ENCODE measurements around the gene SLC23A3.

DNA sequence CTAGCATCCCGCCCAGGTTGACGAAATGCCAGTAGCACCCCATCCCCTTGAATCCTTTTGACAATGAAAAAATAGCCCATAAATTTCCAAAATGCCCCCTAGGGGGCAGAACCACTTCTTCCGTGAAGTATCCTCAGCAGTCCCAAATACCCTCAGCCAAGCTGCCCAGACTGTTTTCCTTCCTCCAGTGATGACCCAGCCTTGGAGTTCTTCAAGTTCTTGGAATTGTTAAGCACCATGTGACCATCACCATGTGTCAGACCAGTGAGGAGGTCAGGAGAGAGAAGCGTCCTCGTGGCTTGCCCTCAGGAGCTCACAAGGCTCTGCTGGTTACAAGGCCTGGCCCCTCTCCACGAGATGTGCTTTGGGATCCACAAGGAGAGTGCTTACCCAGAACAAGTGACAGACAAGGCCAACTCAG lies 1.4 kb upstream of the SLC23A3 start:
- TF ChIP-seq, protein P1, sequence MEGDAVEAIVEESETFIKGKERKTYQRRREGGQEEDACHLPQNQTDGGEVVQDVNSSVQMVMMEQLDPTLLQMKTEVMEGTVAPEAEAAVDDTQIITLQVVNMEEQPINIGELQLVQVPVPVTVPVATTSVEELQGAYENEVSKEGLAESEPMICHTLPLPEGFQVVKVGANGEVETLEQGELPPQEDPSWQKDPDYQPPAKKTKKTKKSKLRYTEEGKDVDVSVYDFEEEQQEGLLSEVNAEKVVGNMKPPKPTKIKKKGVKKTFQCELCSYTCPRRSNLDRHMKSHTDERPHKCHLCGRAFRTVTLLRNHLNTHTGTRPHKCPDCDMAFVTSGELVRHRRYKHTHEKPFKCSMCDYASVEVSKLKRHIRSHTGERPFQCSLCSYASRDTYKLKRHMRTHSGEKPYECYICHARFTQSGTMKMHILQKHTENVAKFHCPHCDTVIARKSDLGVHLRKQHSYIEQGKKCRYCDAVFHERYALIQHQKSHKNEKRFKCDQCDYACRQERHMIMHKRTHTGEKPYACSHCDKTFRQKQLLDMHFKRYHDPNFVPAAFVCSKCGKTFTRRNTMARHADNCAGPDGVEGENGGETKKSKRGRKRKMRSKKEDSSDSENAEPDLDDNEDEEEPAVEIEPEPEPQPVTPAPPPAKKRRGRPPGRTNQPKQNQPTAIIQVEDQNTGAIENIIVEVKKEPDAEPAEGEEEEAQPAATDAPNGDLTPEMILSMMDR (conservative IDR thresholded peaks at IDR 0.05), result peak; percentile 77
- TF ChIP-seq ZFX (IDR thresholded peaks at IDR 0.05), result no peak

Measured in C4-2B (cell line).